ENCODE measurements around the gene PPFIA4. TPM values are rescaled to one million over a fixed set of nuclear protein-coding genes. Genes with fewer than 3 reads are reported as not detected.

Gene PPFIA4
- total RNA-seq, 2 experiments from 2014 or later = 4.5 to 6.5 TPM

- Mint-ChIP-seq H3K27me3 (ENCODE audit: low read depth) (peaks cover 16% of the 10 kb centered on the region), H3K9me3 (peaks cover 1% of the 10 kb centered on the region), H3K4me3 (no peak overlapping the region), H3K36me3 (ENCODE audit: low read depth) (no peaks in the 10 kb centered on the region), H3K4me1 (ENCODE audit: low read depth) (no peaks in the 10 kb centered on the region), H3K27ac (no peak overlapping the region)
- DNase-seq = no peak
- intact Hi-C loops (cut with micrococcal nuclease) = no loop called here
- CTCF ChIA-PET = no interaction called here
Measured at GRCh38 chr1:203101813-203102634, 75.7 kb downstream of the PPFIA4 start.

GRCh38 chr1:203103216-203103615 lies 76.9 kb downstream of the PPFIA4 start:
- no peak for DNase-seq
- Mint-ChIP-seq H3K4me3 (no peak overlapping the region), H3K27me3 (ENCODE audit: low read depth) (peaks cover 26% of the 10 kb centered on the region), H3K27ac (no peak overlapping the region), H3K36me3 (ENCODE audit: low read depth) (no peaks in the 10 kb centered on the region), H3K9me3 (no peaks in the 10 kb centered on the region), H3K4me1 (ENCODE audit: low read depth) (no peaks in the 10 kb centered on the region)
- CTCF ChIA-PET = interaction anchor here (0.7 to 1.2 kb wide), 3 partner anchors 19 to 113 kb away, joined by 3 to 4 read pairs (median 3); no protein-coding TSS in a partner anchor
- intact Hi-C loops (cut with micrococcal nuclease) = no loop called here

- intact Hi-C loops (cut with micrococcal nuclease) = no loop called here
- Mint-ChIP-seq H3K4me3 (no peak overlapping the region), H3K27me3 (ENCODE audit: low read depth) (peaks cover 29% of the 10 kb centered on the region), H3K4me1 (ENCODE audit: low read depth) (no peaks in the 10 kb centered on the region), H3K36me3 (ENCODE audit: low read depth) (no peaks in the 10 kb centered on the region), H3K9me3 (no peaks in the 10 kb centered on the region), H3K27ac (no peak overlapping the region)
- DNase-seq = no peak
- CTCF ChIA-PET = interaction anchor here (1.2 kb wide), 2 partner anchors 65 to 112 kb away, joined by 3 to 4 read pairs; no protein-coding TSS in a partner anchor
Measured at GRCh38 chr1:203103829-203104495, 77.7 kb downstream of the PPFIA4 start.

- Mint-ChIP-seq H3K4me1 (ENCODE audit: low read depth) (no peaks in the 10 kb centered on the region), H3K36me3 (ENCODE audit: low read depth) (no peaks in the 10 kb centered on the region), H3K27me3 (ENCODE audit: low read depth) (peaks cover 36% of the 10 kb centered on the region), H3K9me3 (no peaks in the 10 kb centered on the region), H3K4me3 (no peak overlapping the region), H3K27ac (no peak overlapping the region)
- DNase-seq = no peak
- intact Hi-C loops (cut with micrococcal nuclease) = no loop called here
- CTCF ChIA-PET = no interaction called here
Measured at GRCh38 chr1:203104789-203105390, 78.6 kb downstream of the PPFIA4 start.

GRCh38 chr1:203112475-203112874 lies 86.2 kb downstream of the PPFIA4 start:
- Mint-ChIP-seq H3K27ac (no peak overlapping the region), H3K9me3 (no peaks in the 10 kb centered on the region), H3K36me3 (ENCODE audit: low read depth) (no peaks in the 10 kb centered on the region), H3K27me3 (ENCODE audit: low read depth) (peaks cover 34% of the 10 kb centered on the region), H3K4me3 (no peak overlapping the region), H3K4me1 (ENCODE audit: low read depth) (no peaks in the 10 kb centered on the region)
- CTCF ChIA-PET = interaction anchor here (1.1 kb wide), 1 partner anchor 104 kb away, joined by 4 read pairs; no protein-coding TSS in a partner anchor
- no peak for DNase-seq
- intact Hi-C loops (cut with micrococcal nuclease) = no loop called here

- Mint-ChIP-seq H3K27me3 (ENCODE audit: low read depth) (peaks cover 34% of the 10 kb centered on the region), H3K27ac (no peak overlapping the region), H3K4me3 (no peak overlapping the region), H3K9me3 (no peaks in the 10 kb centered on the region), H3K36me3 (ENCODE audit: low read depth) (no peaks in the 10 kb centered on the region), H3K4me1 (ENCODE audit: low read depth) (no peaks in the 10 kb centered on the region)
- intact Hi-C loops (cut with micrococcal nuclease) = no loop called here
- DNase-seq = no peak
- CTCF ChIA-PET = no interaction called here
Measured at GRCh38 chr1:203113308-203113707, 87.0 kb downstream of the PPFIA4 start.

- CTCF ChIA-PET = no interaction called here
- DNase-seq = no peak
- Mint-ChIP-seq H3K4me3 (no peak overlapping the region), H3K4me1 (ENCODE audit: low read depth) (no peaks in the 10 kb centered on the region), H3K27ac (no peak overlapping the region), H3K9me3 (no peaks in the 10 kb centered on the region), H3K27me3 (ENCODE audit: low read depth) (peaks cover 35% of the 10 kb centered on the region), H3K36me3 (ENCODE audit: low read depth) (no peaks in the 10 kb centered on the region)
- intact Hi-C loops (cut with micrococcal nuclease) = no loop called here
Measured at GRCh38 chr1:203114202-203114601, 87.9 kb downstream of the PPFIA4 start.

- Mint-ChIP-seq H3K36me3 (ENCODE audit: low read depth) (no peaks in the 10 kb centered on the region), H3K4me1 (ENCODE audit: low read depth) (no peaks in the 10 kb centered on the region), H3K9me3 (no peaks in the 10 kb centered on the region), H3K27ac (no peak overlapping the region), H3K27me3 (ENCODE audit: low read depth) (peaks cover 33% of the 10 kb centered on the region), H3K4me3 (no peak overlapping the region)
- intact Hi-C loops (cut with micrococcal nuclease) = loop anchor here (5.0 kb wide), 1 partner anchor 151 kb away; no protein-coding TSS in a partner anchor
- CTCF ChIA-PET = interaction anchor here (2.3 kb wide), 1 partner anchor 56 kb away, joined by 13 read pairs; no protein-coding TSS in a partner anchor
- DNase-seq = no peak
Measured at GRCh38 chr1:203116091-203116820, 90.0 kb downstream of the PPFIA4 start.

- no peaks in the 10 kb centered on the region for H3K4me1 Mint-ChIP-seq (ENCODE audit: low read depth)
- no peaks in the 10 kb centered on the region for H3K36me3 Mint-ChIP-seq (ENCODE audit: low read depth)
- no peak overlapping the region for H3K4me3 Mint-ChIP-seq
- peaks cover 41% of the 10 kb centered on the region for H3K27me3 Mint-ChIP-seq (ENCODE audit: low read depth)
- intact Hi-C loops (cut with micrococcal nuclease) = loop anchor here (1.0 to 5.0 kb wide), 3 partner anchors 55 to 149 kb away; no protein-coding TSS in a partner anchor
- CTCF ChIA-PET = interaction anchor here (0.6 to 2.3 kb wide), 12 partner anchors 10 to 1281 kb away, joined by 3 to 13 read pairs (median 4); partner anchors contain the start of genes ADORA1 and CHI3L1
- H3K9me3 Mint-ChIP-seq = no peaks in the 10 kb centered on the region
- no peak overlapping the region for H3K27ac Mint-ChIP-seq
- DNase-seq = peak; percentile 57
Measured at GRCh38 chr1:203117611-203118575, 91.6 kb downstream of the PPFIA4 start.

- intact Hi-C loops (cut with micrococcal nuclease) = no loop called here
- Mint-ChIP-seq H3K27me3 (ENCODE audit: low read depth) (peaks cover 58% of the 10 kb centered on the region), H3K4me3 (no peak overlapping the region), H3K36me3 (ENCODE audit: low read depth) (no peaks in the 10 kb centered on the region), H3K4me1 (ENCODE audit: low read depth) (no peaks in the 10 kb centered on the region), H3K27ac (no peak overlapping the region), H3K9me3 (no peaks in the 10 kb centered on the region)
- CTCF ChIA-PET = interaction anchor here (0.5 to 1.9 kb wide), 5 partner anchors 12 to 220 kb away, joined by 3 to 11 read pairs (median 3); no protein-coding TSS in a partner anchor
- DNase-seq = no peak
Measured at GRCh38 chr1:203120325-203121153, 94.2 kb downstream of the PPFIA4 start.

All from activated naive CD4-positive, alpha-beta T cell treated with anti-CD3 and anti-CD28 coated beads for 36 hours (primary cell).